Measurements from ENCODE around the gene SLC6A12.
A peak's percentile ranks its signal among the peaks of the same experiment; 100 is the strongest.

The SLC6A12 gene

GRCh38 chr12:157644-158043, 56.3 kb downstream of the SLC6A12 start:
- DNase-seq = no peak

GRCh38 chr12:156945-157344, 57.0 kb downstream of the SLC6A12 start:
- DNase-seq = no peak

- DNase-seq = no peak
These were observed 58.3 kb downstream of the SLC6A12 start for GRCh38 chr12:155646-156045.

GRCh38 chr12:155006-155405, 59.0 kb downstream of the SLC6A12 start:
- no peak for DNase-seq

GRCh38 chr12:154058-154457, 59.9 kb downstream of the SLC6A12 start:
- no peak for DNase-seq

- DNase-seq = peak; percentile 39
These were observed 60.7 kb downstream of the SLC6A12 start for GRCh38 chr12:153080-153746.

GRCh38 chr12:152440-152839, 61.5 kb downstream of the SLC6A12 start:
- no peak for DNase-seq

- no peak for DNase-seq
These were observed 62.4 kb downstream of the SLC6A12 start for GRCh38 chr12:151579-151978.

GRCh38 chr12:148676-149416, 65.1 kb downstream of the SLC6A12 start:
- DNase-seq = no peak

GRCh38 chr12:147242-147641, 66.7 kb downstream of the SLC6A12 start:
- no peak for DNase-seq

- no peak for DNase-seq
These were observed 68.5 kb downstream of the SLC6A12 start for GRCh38 chr12:145369-145960.

- no peak for DNase-seq
These were observed 69.2 kb downstream of the SLC6A12 start for GRCh38 chr12:144650-145284.

GRCh38 chr12:143964-144649, 69.8 kb downstream of the SLC6A12 start:
- peak; percentile 78 for DNase-seq

- DNase-seq = no peak
These were observed 73.8 kb downstream of the SLC6A12 start for GRCh38 chr12:140162-140561.
